C1 segment of cervical spinal cord (tissue), 14 donors: ENCODE data around the gene NLE1.
"Not testable (repeated sequence)": the region's sequence is repeated elsewhere in the genome, so short reads cannot be mapped to it uniquely, and the experiment has no call there.

Experiments
- DNase-seq, 14 donors: peaks; one replicate each; lab custom pipeline; 2025; lab: John Stamatoyannopoulos, UW

Gene NLE1

DNA sequence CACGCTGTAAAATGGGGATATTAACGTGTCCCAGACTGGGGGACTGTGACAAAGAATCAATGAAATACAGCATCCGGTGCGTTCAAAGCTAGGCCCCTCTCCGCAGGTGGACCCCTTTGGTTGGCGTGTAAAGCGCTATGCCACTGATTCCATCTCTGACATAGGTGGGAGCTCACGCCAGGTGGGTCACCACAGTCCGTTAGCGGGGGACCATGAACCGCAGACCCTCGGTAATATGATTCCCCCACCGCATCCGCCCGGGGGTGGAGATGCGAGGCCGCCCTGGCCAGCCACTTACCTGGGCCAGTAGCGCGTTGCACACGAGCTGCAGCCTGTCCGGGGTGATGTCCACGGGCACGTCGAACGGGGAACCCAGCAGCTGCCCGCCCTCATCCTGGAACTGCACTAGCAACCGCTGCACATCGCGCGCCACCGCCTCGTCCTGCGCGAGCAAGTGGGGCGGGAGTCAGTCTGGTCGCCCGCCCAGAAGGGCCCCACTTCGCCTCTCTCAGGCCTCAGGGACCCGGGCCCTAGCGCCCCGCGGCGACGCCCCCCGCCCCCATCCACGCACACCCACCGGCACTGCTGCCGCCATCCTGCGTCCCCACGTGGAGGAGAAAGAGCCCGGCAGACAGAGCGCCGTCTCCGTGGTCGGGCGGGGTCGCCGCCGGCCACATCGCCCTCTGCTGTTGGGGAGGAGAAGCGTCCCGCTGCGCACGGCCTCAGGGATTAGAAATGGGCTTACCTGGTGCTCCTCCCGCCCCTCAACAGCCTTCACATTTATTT lies at the start of gene NLE1:
Gene NLE1, minus strand, starts transcription at position 623 of the 786 bp plus-strand sequence. Its CDS starts 28 bp downstream, at position 595.
- peak; percentile 11 to 79 (median 64) for DNase-seq

- DNase-seq, result no peak
Measured at GRCh38 chr17:35191001-35191695, 49.0 kb upstream of the NLE1 start.

DNA sequence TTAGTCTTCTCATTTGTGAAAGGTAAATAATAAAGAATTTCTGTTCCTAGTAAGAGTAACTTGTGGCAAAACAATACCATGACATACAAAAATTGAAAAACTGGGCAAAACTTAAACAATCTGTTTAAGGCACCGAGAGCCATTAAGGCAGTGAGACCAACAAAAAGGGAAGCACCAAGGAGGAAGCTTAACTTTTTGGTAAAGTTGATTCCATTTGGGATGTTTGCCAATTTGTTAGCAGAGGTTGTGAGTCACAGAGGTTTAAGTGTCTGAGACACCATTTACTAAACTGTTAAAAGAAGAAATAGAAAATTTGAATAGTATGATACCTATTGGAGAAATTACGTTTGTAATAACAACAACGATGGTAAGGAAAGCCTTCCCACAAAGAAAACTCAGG lies 47.2 kb upstream of the NLE1 start:
- DNase-seq, result no peak

GRCh38 chr17:35188111-35188510 lies 46.0 kb upstream of the NLE1 start:
- no peak for DNase-seq

GRCh38 chr17:35187481-35187880 lies 45.4 kb upstream of the NLE1 start:
- DNase-seq, result no peak

- DNase-seq, result no peak
Measured at GRCh38 chr17:35185849-35186248, 43.7 kb upstream of the NLE1 start.

- DNase-seq, result no peak
Measured at GRCh38 chr17:35184274-35184673, 42.2 kb upstream of the NLE1 start.

DNA sequence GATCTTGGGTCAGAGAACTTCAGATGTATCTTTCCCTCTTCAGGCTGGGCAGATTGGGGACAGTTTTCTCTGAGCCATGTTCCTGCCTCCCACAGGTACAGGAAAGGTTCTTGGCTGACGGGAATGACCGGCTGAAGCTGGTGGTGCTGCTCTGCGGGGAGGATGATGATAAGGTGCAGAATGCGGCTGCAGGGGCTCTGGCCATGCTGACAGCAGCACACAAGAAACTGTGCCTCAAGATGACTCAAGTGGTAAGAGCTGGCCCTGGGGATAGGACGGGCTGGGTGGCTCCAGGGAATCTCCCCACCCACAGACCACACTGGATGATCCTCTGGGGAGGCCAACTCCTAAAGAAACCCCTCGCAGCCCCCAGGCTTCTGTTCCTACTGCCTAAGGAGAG lies 41.2 kb upstream of the NLE1 start:
- no peak for DNase-seq

GRCh38 chr17:35179379-35179778 lies 37.3 kb upstream of the NLE1 start:
- DNase-seq, result not testable (repeated sequence)

- no peak for DNase-seq
Measured at GRCh38 chr17:35176897-35177296, 34.8 kb upstream of the NLE1 start.

- no peak for DNase-seq
Measured at GRCh38 chr17:35175638-35176415, 33.7 kb upstream of the NLE1 start.

- no peak for DNase-seq
Measured at GRCh38 chr17:35174835-35175334, 32.8 kb upstream of the NLE1 start.

DNA sequence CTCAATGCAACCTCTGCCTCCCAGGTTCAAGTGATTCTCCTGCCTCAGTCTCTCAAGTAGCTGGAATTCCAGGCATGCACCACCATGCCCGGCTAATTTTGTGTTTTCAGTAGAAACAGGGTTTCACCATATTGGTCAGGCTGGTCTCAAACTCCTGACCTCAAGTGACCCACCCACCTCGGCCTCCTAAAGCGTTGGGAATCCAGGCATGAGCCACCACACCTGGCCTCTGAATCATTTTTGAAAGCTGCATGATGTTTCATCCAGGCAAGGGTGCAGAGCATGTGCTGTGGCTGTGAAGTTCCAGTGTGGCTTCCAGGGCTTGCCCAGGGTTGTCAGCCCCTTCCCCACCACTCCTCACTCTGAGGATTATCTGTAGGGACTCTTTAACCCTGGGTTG lies 30.2 kb upstream of the NLE1 start:
- not testable (repeated sequence) for DNase-seq

- DNase-seq, result no peak
Measured at GRCh38 chr17:35171834-35172233, 29.7 kb upstream of the NLE1 start.

GRCh38 chr17:35170968-35171771 lies 29.1 kb upstream of the NLE1 start:
- no peak for DNase-seq

GRCh38 chr17:35169835-35170363 lies 27.8 kb upstream of the NLE1 start:
- no peak for DNase-seq

- DNase-seq, result no peak
Measured at GRCh38 chr17:35167666-35168065, 25.6 kb upstream of the NLE1 start.

- peak in 6 of 14 donors; percentile 6 to 63 (median 38) for DNase-seq
Measured at GRCh38 chr17:35167046-35167445, 24.9 kb upstream of the NLE1 start.

- DNase-seq, result no peak
Measured at GRCh38 chr17:35166526-35166925, 24.4 kb upstream of the NLE1 start.

DNA sequence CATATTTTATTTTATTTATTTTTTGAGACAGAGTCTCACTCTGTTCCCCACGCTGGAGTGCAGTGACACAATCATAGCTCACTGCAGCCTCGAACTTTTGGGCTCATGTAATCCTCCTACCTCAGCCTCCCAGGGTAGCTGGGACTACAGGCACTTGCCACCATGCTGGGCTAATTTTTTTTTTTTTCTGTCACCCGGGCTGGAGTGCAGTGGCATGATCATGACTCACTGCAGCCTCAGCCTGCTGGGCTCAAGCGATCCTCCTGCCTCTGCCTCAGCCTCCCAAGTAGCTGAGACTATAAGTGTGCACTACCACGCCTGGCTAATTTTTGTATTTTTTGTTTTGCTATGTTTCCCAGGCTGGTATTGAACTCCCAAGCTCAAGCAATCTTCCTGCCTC lies 22.6 kb upstream of the NLE1 start:
- no peak for DNase-seq

DNA sequence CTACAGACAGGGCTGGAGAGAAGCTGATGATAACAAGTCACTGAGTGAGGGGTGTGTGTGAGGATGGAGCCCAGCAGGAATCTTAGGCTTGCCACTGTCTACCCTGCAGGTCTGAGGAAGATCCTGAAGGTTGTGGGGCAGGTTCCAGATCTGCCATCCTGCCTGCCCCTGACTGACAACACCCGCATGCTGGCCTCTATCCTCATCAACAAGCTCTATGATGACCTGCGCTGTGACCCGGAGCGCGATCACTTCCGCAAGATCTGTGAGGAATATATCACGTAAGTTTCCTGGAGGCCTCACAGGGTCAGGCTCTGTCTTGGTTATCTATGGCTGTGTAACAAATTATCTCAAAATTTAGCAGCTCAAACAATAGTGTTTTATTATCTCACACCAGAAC lies 21.8 kb upstream of the NLE1 start:
- DNase-seq, result no peak
